Measurements from ENCODE around the gene LRRC25. TPM values are rescaled to one million over a fixed set of nuclear protein-coding genes. Genes with fewer than 3 reads are reported as not detected.

Gene LRRC25
- total RNA-seq, 3 donors from 2014 or later (not counting 1 experiment from before 2014, with no cell fraction given): 3.9 to 28.2 (median 12.0) TPM

- WGBS (ENCODE audit: insufficient coverage): 26% methylated on average over 54 of the region's 60 CpGs
- peak overlapping the region; percentile 68 for H3K4me3 Mint-ChIP-seq
- H3K36me3 Mint-ChIP-seq: no peaks in the 10 kb centered on the region
- peaks cover 0 to 34% of the 10 kb centered on the region in 2 donors for H3K4me1 Mint-ChIP-seq
- H3K4me1 ChIP-seq (ENCODE audit: control insufficient read depth, insufficient read depth, low read length): peaks cover 64% of the 10 kb centered on the region
- no peak overlapping the region for H3K4me3 ChIP-seq (ENCODE audit: low read length)
- no peaks in the 10 kb centered on the region for H3K9me3 ChIP-seq (ENCODE audit: control insufficient read depth, insufficient read depth, low read length)
- TF ChIP-seq CTCF (IDR thresholded peaks at IDR 0.05): no peak
- peak in 1 of 2 donors; percentile 44 for DNase-seq
- H3K27me3 ChIP-seq (ENCODE audit: control insufficient read depth, insufficient read depth, low read length): no peaks in the 10 kb centered on the region
- peaks cover 6% of the 10 kb centered on the region for H3K36me3 ChIP-seq (ENCODE audit: control insufficient read depth, insufficient read depth, low read length)
- H3K27ac ChIP-seq (ENCODE audit: low read length): no peak overlapping the region
- peak overlapping the region in 1 of 2 donors; percentile 76 for H3K27ac Mint-ChIP-seq
- ATAC-seq: no peak
- no peaks in the 10 kb centered on the region for H3K27me3 Mint-ChIP-seq (ENCODE audit: low read depth in 2 of 2)
- H3K9me3 Mint-ChIP-seq: no peaks in the 10 kb centered on the region
- intact Hi-C loops (cut with micrococcal nuclease): no loop called here
These were observed 36.4 kb upstream of the LRRC25 start for GRCh38 chr19:18433735-18434398.

GRCh38 chr19:18433015-18433691, 35.7 kb upstream of the LRRC25 start:
- intact Hi-C loops (cut with micrococcal nuclease): no loop called here
- Histone ChIP-seq H3K27ac (ENCODE audit: low read length) (no peak overlapping the region), H3K27me3 (ENCODE audit: control insufficient read depth, insufficient read depth, low read length) (no peaks in the 10 kb centered on the region), H3K4me1 (ENCODE audit: control insufficient read depth, insufficient read depth, low read length) (peaks cover 67% of the 10 kb centered on the region), H3K9me3 (ENCODE audit: control insufficient read depth, insufficient read depth, low read length) (no peaks in the 10 kb centered on the region), H3K36me3 (ENCODE audit: control insufficient read depth, insufficient read depth, low read length) (peaks cover 6% of the 10 kb centered on the region), H3K4me3 (ENCODE audit: low read length) (peak overlapping the region; percentile 40)
- Mint-ChIP-seq H3K4me1 (peaks cover 0 to 29% of the 10 kb centered on the region in 2 donors), H3K9me3 (no peaks in the 10 kb centered on the region), H3K4me3 (peak overlapping the region; percentile 35), H3K27me3 (ENCODE audit: low read depth in 2 of 2) (no peaks in the 10 kb centered on the region), H3K27ac (no peak overlapping the region), H3K36me3 (no peaks in the 10 kb centered on the region)
- peak in 1 of 2 donors; percentile 72 for DNase-seq
- no peak for TF ChIP-seq CTCF (IDR thresholded peaks at IDR 0.05)
- no peak for ATAC-seq
- WGBS (ENCODE audit: insufficient coverage): 16% methylated on average over 59 of the region's 59 CpGs

- Histone ChIP-seq H3K27me3 (ENCODE audit: control insufficient read depth, insufficient read depth, low read length) (no peaks in the 10 kb centered on the region), H3K9me3 (ENCODE audit: control insufficient read depth, insufficient read depth, low read length) (no peaks in the 10 kb centered on the region), H3K4me1 (ENCODE audit: control insufficient read depth, insufficient read depth, low read length) (peaks cover 65% of the 10 kb centered on the region), H3K4me3 (ENCODE audit: low read length) (peak overlapping the region; percentile 40), H3K36me3 (ENCODE audit: control insufficient read depth, insufficient read depth, low read length) (peaks cover 6% of the 10 kb centered on the region), H3K27ac (ENCODE audit: low read length) (no peak overlapping the region)
- Mint-ChIP-seq H3K4me3 (peak overlapping the region; percentile 35), H3K9me3 (no peaks in the 10 kb centered on the region), H3K36me3 (no peaks in the 10 kb centered on the region), H3K27ac (no peak overlapping the region), H3K4me1 (peaks cover 0 to 25% of the 10 kb centered on the region in 2 donors), H3K27me3 (ENCODE audit: low read depth in 2 of 2) (no peaks in the 10 kb centered on the region)
- 86% methylated on average over 12 of the region's 13 CpGs for WGBS (ENCODE audit: insufficient coverage)
- intact Hi-C loops (cut with micrococcal nuclease): no loop called here
- DNase-seq (peak in 1 of 2 donors; percentile 11), ATAC-seq (no peak)
- TF ChIP-seq CTCF (IDR thresholded peaks at IDR 0.05): no peak
These were observed 35.0 kb upstream of the LRRC25 start for GRCh38 chr19:18432275-18433014.

All from natural killer cell (primary cell).